Central memory CD4-positive, alpha-beta T cell (primary cell): ENCODE measurements around the gene ART4.

Experiments used
- DNase-seq: peaks from one replicate; pipeline ENCODE4 v3.0.0; 2022

The ART4 gene

GRCh38 chr12:14850929-14851663, 7.8 kb upstream of the ART4 start:
- no peak for DNase-seq

- DNase-seq = no peak
Observed at GRCh38 chr12:14849661-14850060, 6.3 kb upstream of the ART4 start.

GRCh38 chr12:14846876-14847580, 3.7 kb upstream of the ART4 start:
- DNase-seq = no peak

- no peak for DNase-seq
Observed at GRCh38 chr12:14846042-14846587, 2.8 kb upstream of the ART4 start.

- peak; percentile 45 for DNase-seq
Observed at GRCh38 chr12:14845350-14845750, 2.0 kb upstream of the ART4 start.

GRCh38 chr12:14844401-14844800, 1.1 kb upstream of the ART4 start:
- DNase-seq = no peak

- no peak for DNase-seq
Observed at GRCh38 chr12:14842315-14842714, 1.0 kb downstream of the ART4 start.

- DNase-seq = no peak
Observed at GRCh38 chr12:14841761-14842160, 1.6 kb downstream of the ART4 start.

- no peak for DNase-seq
Observed at GRCh38 chr12:14840616-14841015, 2.7 kb downstream of the ART4 start.

- no peak for DNase-seq
Observed at GRCh38 chr12:14839262-14839661, 4.1 kb downstream of the ART4 start.

- DNase-seq = no peak
Observed at GRCh38 chr12:14836336-14837210, 6.8 kb downstream of the ART4 start.

- DNase-seq = no peak
Observed at GRCh38 chr12:14834509-14834908, 8.8 kb downstream of the ART4 start.

GRCh38 chr12:14833952-14834351, 9.4 kb downstream of the ART4 start:
- DNase-seq = no peak

- DNase-seq = no peak
Observed at GRCh38 chr12:14833336-14833735, 10.0 kb downstream of the ART4 start.

- no peak for DNase-seq
Observed at GRCh38 chr12:14828892-14829291, 14.4 kb downstream of the ART4 start.

GRCh38 chr12:14827043-14827442, 16.3 kb downstream of the ART4 start:
- DNase-seq = no peak

- DNase-seq = no peak
Observed at GRCh38 chr12:14826491-14826890, 16.8 kb downstream of the ART4 start.

- no peak for DNase-seq
Observed at GRCh38 chr12:14825256-14825655, 18.1 kb downstream of the ART4 start.

- DNase-seq = no peak
Observed at GRCh38 chr12:14824012-14824634, 19.2 kb downstream of the ART4 start.

GRCh38 chr12:14814014-14814413, 29.3 kb downstream of the ART4 start, which contains the start of gene SMCO3:
Gene SMCO3 (minus strand): TSS chr12:14814182. CDS start chr12:14806680, 7,502 bp downstream.
- DNase-seq = no peak

- no peak for DNase-seq
Observed at GRCh38 chr12:14811486-14811885, 31.8 kb downstream of the ART4 start.

GRCh38 chr12:14810953-14811483, 32.3 kb downstream of the ART4 start:
- no peak for DNase-seq
